SK-N-SH (cell line): ENCODE measurements around the gene KRT33B. TPM values are rescaled to one million over a fixed set of nuclear protein-coding genes. Genes with fewer than 3 reads are reported as not detected.
"Not testable (repeated sequence)": the region's sequence is repeated elsewhere in the genome, so short reads cannot be mapped to it uniquely, and the experiment has no call there.

ENCODE experiments used
- CTCF ChIA-PET: fragments of 300-600, 350-600 bp; formaldehyde crosslinking; extraction: SDS; loops from one replicate; lab custom pipeline; 2021; lab: Yijun Ruan, JAX
- POLR2A ChIA-PET: fragments of 350-600 bp; sonication (Branson Sonifier 250); formaldehyde crosslinking; extraction: SDS; loops from one replicate; lab custom pipeline; 2020; ENCODE audit warnings: antibody characterized with exemption, inconsistent platforms; lab: Yijun Ruan, JAX
- DNase-seq: peaks from one replicate; pipeline ENCODE4 v3.0.0; 2012
- H2AFZ ChIP-seq: fragments of 200-600 bp; sonication (generic); 2 replicates; pipeline ENCODE4 v1.8.1; 2016; ENCODE audit warnings: antibody characterized with exemption, mild to moderate bottlenecking, low read depth
- H3F3A ChIP-seq: fragments of 200-600 bp; sonication (generic); replicated peaks from 2 replicates; pipeline ENCODE3; 2016; ENCODE audit warnings: antibody characterized with exemption, mild to moderate bottlenecking; ENCODE audit not compliant: insufficient read depth
- H3K27ac ChIP-seq, 2 experiments: fragments of 200-500 bp in 1 of 2; fragments of 200-600 bp in 1 of 2; sonication (Bioruptor generic) in 1 of 2; sonication (generic), shearing (Covaris generic) in 1 of 2; 2 replicates each; pipeline versions ENCODE4 v1.5.1 to v1.6.1; 2014 to 2016; ENCODE audit warnings: low read depth in 2 of 2, inconsistent platforms in 1 of 2, low read length in 1 of 2, mild to moderate bottlenecking in 1 of 2, mixed read lengths in 1 of 2
- H3K27me3 ChIP-seq: fragments of 200-600 bp; sonication (generic), shearing (Covaris generic); 2 replicates; pipeline ENCODE4 v1.6.1; 2016; ENCODE audit warnings: mixed run types; ENCODE audit not compliant: insufficient read depth
- H3K36me3 ChIP-seq, 2 experiments: fragments of 200-500 bp in 1 of 2; fragments of 200-600 bp in 1 of 2; sonication (Bioruptor generic) in 1 of 2; sonication (generic) in 1 of 2; replicated peaks in 1 of 2; 2 replicates each; pipeline versions ENCODE3 to v1.5.1; 2014 to 2016; ENCODE audit warnings: low read length in 1 of 2, mild to moderate bottlenecking in 1 of 2; ENCODE audit not compliant: insufficient read depth in 2 of 2, control insufficient read depth in 1 of 2
- H3K4me1 ChIP-seq, 2 experiments: fragments of 200-500 bp in 1 of 2; fragments of 200-600 bp in 1 of 2; sonication (Bioruptor generic) in 1 of 2; sonication (generic), shearing (Covaris generic) in 1 of 2; 2 replicates each; pipeline versions ENCODE4 v1.5.1 to v1.6.1; 2014 to 2016; ENCODE audit warnings: low read depth in 1 of 2, low read length in 1 of 2, mixed run types in 1 of 2; ENCODE audit not compliant: insufficient read depth in 2 of 2, control insufficient read depth in 1 of 2
- H3K4me2 ChIP-seq: fragments of 200-600 bp; sonication (generic), shearing (Covaris generic); 2 replicates; pipeline ENCODE4 v1.6.1; 2017; ENCODE audit warnings: mixed run types
- H3K4me3 ChIP-seq, 2 experiments: fragments of 200-500 bp in 1 of 2; fragments of 200-600 bp in 1 of 2; sonication (Bioruptor generic) in 1 of 2; sonication (generic), shearing (Covaris generic) in 1 of 2; 2 replicates each; pipeline versions ENCODE4 v1.5.1 to v1.8.1; 2014 to 2016; ENCODE audit warnings: low read depth in 2 of 2, inconsistent platforms in 1 of 2, low read length in 1 of 2, mild to moderate bottlenecking in 1 of 2, mixed read lengths in 1 of 2, moderate library complexity in 1 of 2
- H3K79me2 ChIP-seq: fragments of 200-600 bp; sonication (generic); 2 replicates; pipeline ENCODE4 v1.8.1; 2017; ENCODE audit warnings: mild to moderate bottlenecking; ENCODE audit not compliant: insufficient read depth
- H3K9ac ChIP-seq: fragments of 200-600 bp; sonication (generic); 2 replicates; pipeline ENCODE4 v1.6.1; 2017; ENCODE audit warnings: mixed run types
- H3K9me2 ChIP-seq: fragments of 200-600 bp; sonication (generic); 2 replicates; pipeline ENCODE4 v1.6.1; 2017; ENCODE audit warnings: mixed run types
- H3K9me3 ChIP-seq: fragments of 200-600 bp; sonication (generic); 2 replicates; pipeline ENCODE4 v1.6.1; 2017; ENCODE audit warnings: mixed run types, mild to moderate bottlenecking, moderate library complexity
- H4K20me1 ChIP-seq: fragments of 200-600 bp; sonication (generic); 2 replicates; pipeline ENCODE4 v1.6.1; 2017; ENCODE audit warnings: mild to moderate bottlenecking, mixed run types; ENCODE audit not compliant: insufficient read depth
- CTCF ChIP-seq: fragments of 200-600 bp; sonication (generic); IDR thresholded peaks from 2 replicates; pipeline ENCODE4 v1.6.1; 2017; ENCODE audit warnings: antibody characterized with exemption, mild to moderate bottlenecking, moderate library complexity
- ELF1 ChIP-seq: IDR thresholded peaks from 2 replicates; pipeline ENCODE4 v1.4.0; 2012
- EZH2phosphoT487 ChIP-seq: fragments of 200-600 bp; sonication (generic); IDR thresholded peaks from 2 replicates; pipeline ENCODE4 v1.6.1; 2017; ENCODE audit warnings: low read depth, mixed run types, mild to moderate bottlenecking, antibody characterized with exemption, moderate library complexity, borderline replicate concordance
- GABPA ChIP-seq: IDR thresholded peaks from 2 replicates; pipeline ENCODE4 v1.4.0; 2012; ENCODE audit warnings: low read depth, mild to moderate bottlenecking
- IRF3 ChIP-seq: fragments of 150-350 bp; IDR thresholded peaks from 2 replicates; pipeline ENCODE4 v1.6.1; 2016; ENCODE audit warnings: mild to moderate bottlenecking, low read depth, low read length
- PBX3 ChIP-seq: IDR thresholded peaks from 2 replicates; pipeline ENCODE4; 2012
- RAD21 ChIP-seq: IDR thresholded peaks from 2 replicates; pipeline ENCODE4 v1.6.1; 2012; ENCODE audit warnings: mild to moderate bottlenecking, low read length
- RXRA ChIP-seq: IDR thresholded peaks from 2 replicates; pipeline ENCODE4 v1.4.0; 2012; ENCODE audit warnings: low read depth, mild to moderate bottlenecking, borderline replicate concordance
- SIN3A ChIP-seq: IDR thresholded peaks from 2 replicates; pipeline ENCODE4 v1.6.1; 2012; ENCODE audit warnings: low read depth, mild to moderate bottlenecking, low read length, moderate library complexity, borderline replicate concordance
- USF1 ChIP-seq: IDR thresholded peaks from 2 replicates; pipeline ENCODE4 v1.4.0; 2012; ENCODE audit warnings: low read depth, borderline replicate concordance
- YY1 ChIP-seq: IDR thresholded peaks from 2 replicates; pipeline ENCODE4 v1.4.0; 2012; ENCODE audit warnings: low read depth, mild to moderate bottlenecking
- WGBS: methylation state at CpG from one replicate; pipeline ENCODE4 v1.1.6; 2017; ENCODE audit warnings: low lambda C conversion rate; 5-methylcytosine and 5-hydroxymethylcytosine counted together
- polyA plus RNA-seq, 3 experiments: library from polyadenylated mRNA; depleted of rRNA; stranded (reverse); fragments of >200 nt; gene quantifications; 2 replicates each; pipeline ENCODE4 v1.2.3, GENCODE V29; 2012

KRT33B gene
- polyA plus RNA-seq, 1 of the 3 experiments (the other 2 are of a cell fraction): 0.08 TPM

GRCh38 chr17:41395611-41396010 is 26.0 kb upstream of the KRT33B start:
- TF ChIP-seq EZH2phosphoT487 (no peak), GABPA (no peak), RXRA (no peak), IRF3 (no peak), ELF1 (no peak), SIN3A (no peak), CTCF (no peak), PBX3 (no peak), USF1 (no peak), YY1 (no peak), RAD21 (no peak)

GRCh38 chr17:41395044-41395443 is 25.4 kb upstream of the KRT33B start:
- H3K27ac ChIP-seq, POLR2A ChIA-PET, H3K9me2 ChIP-seq, H3K4me2 ChIP-seq, DNase-seq, H3K4me3 ChIP-seq, H2AFZ ChIP-seq, H3K36me3 ChIP-seq, H3K9me3 ChIP-seq, H3F3A ChIP-seq, H3K79me2 ChIP-seq, H3K4me1 ChIP-seq, H4K20me1 ChIP-seq, CTCF ChIA-PET, H3K9ac ChIP-seq, H3K27me3 ChIP-seq: not testable (repeated sequence)
- WGBS: 52% methylated on average over 3 of the region's 12 CpGs

More at GRCh38 chr17:41395611-41396010, 26.0 kb upstream of the KRT33B start:
- POLR2A ChIA-PET: no interaction called here
- no peak for DNase-seq
- CTCF ChIA-PET: no interaction called here
- Histone ChIP-seq H3K79me2 (no peaks in the 10 kb centered on the region), H3F3A (no peaks in the 10 kb centered on the region), H2AFZ (no peak overlapping the region), H4K20me1 (no peaks in the 10 kb centered on the region), H3K4me3 (no peak overlapping the region), H3K9me2 (no peaks in the 10 kb centered on the region), H3K4me1 (peaks cover 0 to 4% of the 10 kb centered on the region in 2 experiments; a peak in 1 of 4 replicates), H3K9ac (no peak overlapping the region), H3K27me3 (no peaks in the 10 kb centered on the region), H3K27ac (no peak overlapping the region), H3K9me3 (no peaks in the 10 kb centered on the region), H3K36me3 (no peaks in the 10 kb centered on the region), H3K4me2 (no peak overlapping the region)
- 88% methylated on average over 1 of the region's 1 CpG for WGBS
